OCI-LY1 (cell line): ENCODE measurements around the gene ANKRD6.
A peak's percentile ranks its signal among the peaks of the same experiment; 100 is the strongest.

ENCODE experiments used
- H2AFZ ChIP-seq: fragments of 200-600 bp; sonication (generic), shearing (Covaris generic); 2 replicates; pipeline ENCODE4 v1.6.0; 2014; ENCODE audit warnings: antibody characterized with exemption, mild to moderate bottlenecking, low read length
- H3F3A ChIP-seq: fragments of 200-600 bp; sonication (generic), shearing (Covaris generic); 2 replicates; pipeline ENCODE4 v1.6.0; 2014; ENCODE audit warnings: mild to moderate bottlenecking, antibody characterized with exemption, low read length, moderate library complexity; ENCODE audit not compliant: insufficient read depth
- H3K27ac ChIP-seq: fragments of 200-600 bp; sonication (generic); 2 replicates; pipeline ENCODE4 v1.5.1; 2014; ENCODE audit warnings: low read length, mixed run types, mild to moderate bottlenecking, low read depth; ENCODE audit not compliant: poor library complexity, severe bottlenecking
- H3K27me3 ChIP-seq: fragments of 200-600 bp; sonication (generic); 2 replicates; pipeline ENCODE4 v1.6.0; 2014; ENCODE audit warnings: antibody characterized with exemption, mild to moderate bottlenecking, low read length, moderate library complexity; ENCODE audit not compliant: insufficient read depth
- H3K36me3 ChIP-seq: fragments of 200-600 bp; sonication (generic); 2 replicates; pipeline ENCODE4 v1.6.1; 2014; ENCODE audit warnings: mild to moderate bottlenecking, antibody characterized with exemption, low read length, moderate library complexity, mixed read lengths; ENCODE audit not compliant: insufficient read depth
- H3K4me1 ChIP-seq: fragments of 200-600 bp; sonication (generic); 2 replicates; pipeline ENCODE4 v1.5.1; 2014; ENCODE audit warnings: mild to moderate bottlenecking, low read length, moderate library complexity; ENCODE audit not compliant: insufficient read depth, severe bottlenecking
- H3K4me2 ChIP-seq: fragments of 200-600 bp; sonication (generic), shearing (Covaris generic); 2 replicates; pipeline ENCODE4 v1.6.1; 2014; ENCODE audit warnings: low read length
- H3K4me3 ChIP-seq: fragments of 200-600 bp; sonication (generic); 2 replicates; pipeline ENCODE4 v1.5.1; 2014; ENCODE audit warnings: low read length, low read depth, mild to moderate bottlenecking, mixed read lengths; ENCODE audit not compliant: poor library complexity, severe bottlenecking
- H3K79me2 ChIP-seq: fragments of 200-600 bp; shearing (Covaris generic); 2 replicates; pipeline ENCODE4 v1.6.1; 2016; ENCODE audit warnings: mixed run types, low read length, mixed read lengths; ENCODE audit not compliant: insufficient read depth
- H3K9ac ChIP-seq: fragments of 200-600 bp; sonication (generic), shearing (Covaris generic); 2 replicates; pipeline ENCODE4 v1.6.1; 2014; ENCODE audit warnings: mild to moderate bottlenecking, low read length, mixed read lengths
- H3K9me2 ChIP-seq: fragments of 200-600 bp; sonication (generic), shearing (Covaris generic); 2 replicates; pipeline ENCODE4 v1.6.1; 2014; ENCODE audit warnings: low read depth, mild to moderate bottlenecking, low read length, mixed read lengths
- H3K9me3 ChIP-seq: fragments of 200-600 bp; shearing (Covaris generic); 2 replicates; pipeline ENCODE4 v1.6.1; 2014; ENCODE audit warnings: low read length, mixed read lengths
- H4K20me1 ChIP-seq: fragments of 200-600 bp; sonication (generic), shearing (Covaris generic); 2 replicates; pipeline ENCODE4 v1.6.0; 2016; ENCODE audit warnings: mild to moderate bottlenecking, low read length; ENCODE audit not compliant: insufficient read depth
- CTCF ChIP-seq: fragments of 200-600 bp; sonication (generic), shearing (Covaris generic); IDR thresholded peaks from 2 replicates; pipeline ENCODE4 v1.5.1; 2017; ENCODE audit warnings: mild to moderate bottlenecking, antibody characterized with exemption, low read length, moderate library complexity, mixed read lengths
- EZH2 ChIP-seq: fragments of 200-600 bp; sonication (generic), shearing (Covaris generic); IDR thresholded peaks from 2 replicates; pipeline ENCODE4 v1.8.0; 2017; ENCODE audit warnings: borderline replicate concordance, mixed run types, mild to moderate bottlenecking, antibody characterized with exemption, low read length, moderate library complexity, mixed read lengths

ANKRD6 gene

DNA sequence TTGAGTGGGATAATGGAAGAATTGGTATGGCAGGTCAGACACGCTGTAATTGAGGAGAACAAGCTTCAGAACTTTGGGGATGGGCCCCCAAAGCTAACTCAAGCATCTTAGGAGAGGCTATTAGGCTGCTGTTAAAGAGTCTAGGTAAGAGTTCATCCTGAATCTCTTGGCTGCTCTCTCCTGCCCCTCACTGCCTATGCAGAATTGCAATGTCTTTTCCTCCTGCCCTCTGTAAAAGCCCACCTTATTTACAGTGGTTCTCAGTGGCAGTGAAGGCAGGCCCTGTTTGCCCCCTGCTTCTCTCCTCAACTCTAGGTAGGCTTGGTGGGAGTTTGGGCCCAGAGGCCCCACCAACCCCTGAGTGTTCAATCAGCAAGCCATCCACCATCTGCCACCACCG is 150.6 kb downstream of the ANKRD6 start:
- Histone ChIP-seq H3K4me3 (no peak overlapping the region), H3K27me3 (0 out of 2 replicates have a peak, but pooled peaks cover 7% of the 10 kb centered on the region), H3K4me1 (no peaks in the 10 kb centered on the region), H3K27ac (no peak overlapping the region), H3K4me2 (no peak overlapping the region), H3K9me2 (no peaks in the 10 kb centered on the region), H3K9me3 (no peaks in the 10 kb centered on the region), H4K20me1 (no peaks in the 10 kb centered on the region), H3K9ac (no peak overlapping the region), H2AFZ (no peak overlapping the region), H3K36me3 (no peaks in the 10 kb centered on the region), H3F3A (no peaks in the 10 kb centered on the region), H3K79me2 (no peaks in the 10 kb centered on the region)
- TF ChIP-seq EZH2: no peak
- TF ChIP-seq CTCF: peak; percentile 9; the same call in 1 of the 2 replicates

DNA sequence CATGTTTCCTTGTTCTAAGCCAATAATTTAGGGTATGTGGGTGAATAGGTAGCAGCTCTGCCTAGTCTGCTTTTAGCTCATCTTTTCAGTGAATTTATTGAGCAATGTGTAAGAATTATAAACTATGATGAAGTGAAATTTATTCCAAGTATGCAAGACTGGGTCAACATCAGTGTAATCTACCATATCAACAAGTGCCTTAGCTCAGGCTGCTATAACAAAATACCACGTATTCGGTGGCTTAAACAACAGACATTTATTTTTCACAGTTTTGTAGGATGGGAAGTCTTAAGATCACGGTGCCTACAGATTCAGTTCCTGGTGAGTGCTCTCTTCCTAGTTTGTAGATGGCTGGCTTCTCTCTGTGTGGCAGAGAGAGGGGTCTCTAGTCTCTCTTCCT is 151.6 kb downstream of the ANKRD6 start:
- Histone ChIP-seq H3K9me2 (no peaks in the 10 kb centered on the region), H3K36me3 (no peaks in the 10 kb centered on the region), H3K27ac (no peak overlapping the region), H3K27me3 (0 out of 2 replicates have a peak, but pooled peaks cover 7% of the 10 kb centered on the region), H3F3A (no peaks in the 10 kb centered on the region), H3K4me2 (no peak overlapping the region), H3K79me2 (no peaks in the 10 kb centered on the region), H2AFZ (no peak overlapping the region), H4K20me1 (no peaks in the 10 kb centered on the region), H3K4me1 (no peaks in the 10 kb centered on the region), H3K4me3 (no peak overlapping the region), H3K9me3 (no peaks in the 10 kb centered on the region), H3K9ac (no peak overlapping the region)
- no peak for TF ChIP-seq CTCF
- TF ChIP-seq EZH2: no peak

GRCh38 chr6:89585154-89585553 is 152.2 kb downstream of the ANKRD6 start:
- H3K4me2 ChIP-seq: no peak overlapping the region

More at GRCh38 chr6:89585154-89585553, 152.2 kb downstream of the ANKRD6 start:
- H3F3A ChIP-seq: no peaks in the 10 kb centered on the region
- no peak overlapping the region for H3K4me3 ChIP-seq
- no peaks in the 10 kb centered on the region for H3K4me1 ChIP-seq
- no peak for TF ChIP-seq CTCF
- no peak for TF ChIP-seq EZH2
- no peak overlapping the region for H3K27ac ChIP-seq
- 0 out of 2 replicates have a peak, but pooled peaks cover 7% of the 10 kb centered on the region for H3K27me3 ChIP-seq
- no peaks in the 10 kb centered on the region for H4K20me1 ChIP-seq
- H3K9ac ChIP-seq: no peak overlapping the region
- H2AFZ ChIP-seq: no peak overlapping the region
- H3K36me3 ChIP-seq: no peaks in the 10 kb centered on the region
- no peaks in the 10 kb centered on the region for H3K9me3 ChIP-seq
- no peaks in the 10 kb centered on the region for H3K9me2 ChIP-seq
- no peaks in the 10 kb centered on the region for H3K79me2 ChIP-seq
